GM18951 (cell line): Measurements from ENCODE around the gene LINC01488.

Experiments
- POLR2A ChIP-seq: IDR thresholded peaks from 4 replicates; pipeline ENCODE4 v1.6.1; 2011; ENCODE audit warnings: mild to moderate bottlenecking; ENCODE audit not compliant: insufficient read length, insufficient read depth; ENCODE audit errors: extremely low read depth
- in situ Hi-C: fragments of 300-500 bp; cut with MboI; formaldehyde crosslinking; loops from one replicate; pipeline ENCODE4 v1.12.0; 2022; ENCODE audit warnings: low sequenced_read_pairs, mixed read lengths, inconsistent platforms; ENCODE audit not compliant: unreplicated experiment

LINC01488 gene

GRCh38 chr11:69471729-69472540, 9.5 kb upstream of the LINC01488 start:
- in situ Hi-C loops, result no loop called here
- TF ChIP-seq POLR2A, result no peak

GRCh38 chr11:69472541-69473275, 8.8 kb upstream of the LINC01488 start:
- in situ Hi-C loops, result no loop called here
- TF ChIP-seq POLR2A, result no peak

- in situ Hi-C loops, result no loop called here
- no peak for TF ChIP-seq POLR2A
Observed at GRCh38 chr11:69473276-69473845, 8.1 kb upstream of the LINC01488 start.

DNA sequence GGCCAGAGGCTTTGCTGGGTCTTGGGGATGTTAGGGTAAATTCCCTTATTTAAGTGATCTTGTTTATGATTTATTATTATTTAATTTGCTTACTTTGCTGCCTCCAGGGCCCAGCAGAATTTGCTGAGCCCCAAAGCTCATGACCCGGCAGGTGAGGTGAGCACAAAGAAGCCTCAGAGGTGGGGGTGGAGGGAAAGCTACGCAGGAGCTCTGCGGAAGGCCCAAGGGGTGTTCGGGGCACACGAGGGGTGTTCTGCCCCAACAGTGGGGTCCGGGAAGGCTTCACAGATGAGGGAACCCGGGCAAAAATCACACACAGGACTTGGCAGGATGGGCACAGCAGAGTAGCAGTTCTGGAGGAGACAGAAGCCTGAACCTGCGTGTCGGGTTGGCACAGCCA, 6.7 kb upstream of the LINC01488 start:
- no peak for TF ChIP-seq POLR2A
- in situ Hi-C loops, result no loop called here

DNA sequence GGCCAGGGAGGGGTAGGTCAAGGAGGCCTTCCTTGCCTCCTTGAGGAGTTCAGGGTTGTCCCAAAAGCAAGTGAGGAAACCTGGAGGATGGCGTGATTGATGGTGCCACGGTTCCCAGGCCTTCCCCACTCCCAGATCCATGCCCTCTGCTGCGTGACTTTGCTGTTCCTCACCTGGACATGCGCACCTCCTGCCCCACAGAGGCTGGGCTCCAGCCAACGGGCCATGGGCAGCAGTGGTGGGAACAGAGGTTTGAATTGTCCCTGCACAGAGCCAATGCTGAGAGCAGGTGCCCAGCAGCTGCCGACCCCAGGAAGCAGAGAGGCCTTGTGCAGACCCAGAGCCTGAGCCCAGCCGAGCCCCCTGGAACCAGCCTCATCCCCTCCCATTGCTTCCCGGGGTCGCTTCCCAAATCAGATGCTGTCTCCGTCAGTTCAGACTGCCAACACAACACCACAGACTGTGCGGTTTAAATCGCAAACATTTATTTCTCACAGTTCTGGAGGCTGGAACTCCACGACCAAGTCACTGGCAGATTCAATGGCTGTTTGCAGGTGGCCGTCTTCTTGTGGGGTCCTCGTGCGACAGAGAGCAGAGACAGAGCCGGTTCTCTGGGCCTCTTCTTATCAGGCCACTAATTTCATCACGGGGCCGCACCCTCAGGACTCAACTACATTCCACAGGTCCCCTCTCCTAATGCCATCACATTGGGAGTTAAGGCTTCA, 6.2 kb upstream of the LINC01488 start:
- in situ Hi-C loops, result no loop called here
- no peak for TF ChIP-seq POLR2A

DNA sequence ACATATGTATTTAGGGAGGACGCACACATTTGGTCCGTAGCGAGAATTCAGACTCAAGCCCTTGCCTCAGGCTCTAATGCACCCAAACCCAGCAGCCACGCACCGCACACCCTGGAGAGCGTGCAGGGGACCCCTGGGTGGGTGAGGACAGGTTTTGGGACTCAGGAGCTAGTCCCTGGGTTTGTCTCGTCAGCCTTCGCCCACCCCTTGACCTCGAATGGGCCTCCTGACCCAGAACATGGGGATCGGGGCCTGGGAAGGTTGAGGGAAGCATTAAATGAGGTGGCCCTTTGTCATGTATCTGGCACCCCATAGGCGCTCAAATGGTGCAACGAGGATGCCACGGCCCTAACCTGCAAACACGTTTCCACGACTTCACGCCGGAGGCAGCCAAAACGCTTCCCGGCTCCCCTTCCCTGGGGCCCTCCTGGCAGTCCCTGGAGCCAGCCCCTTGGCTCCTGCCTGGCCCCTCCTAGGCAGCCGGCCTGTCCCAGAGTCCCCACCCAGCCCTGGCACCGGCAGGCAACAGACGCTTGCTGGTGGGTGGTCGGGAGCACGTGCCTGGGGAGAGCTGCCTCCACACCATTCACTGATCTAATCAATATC, 5.5 kb upstream of the LINC01488 start:
- in situ Hi-C loops, result no loop called here
- TF ChIP-seq POLR2A, result no peak

DNA sequence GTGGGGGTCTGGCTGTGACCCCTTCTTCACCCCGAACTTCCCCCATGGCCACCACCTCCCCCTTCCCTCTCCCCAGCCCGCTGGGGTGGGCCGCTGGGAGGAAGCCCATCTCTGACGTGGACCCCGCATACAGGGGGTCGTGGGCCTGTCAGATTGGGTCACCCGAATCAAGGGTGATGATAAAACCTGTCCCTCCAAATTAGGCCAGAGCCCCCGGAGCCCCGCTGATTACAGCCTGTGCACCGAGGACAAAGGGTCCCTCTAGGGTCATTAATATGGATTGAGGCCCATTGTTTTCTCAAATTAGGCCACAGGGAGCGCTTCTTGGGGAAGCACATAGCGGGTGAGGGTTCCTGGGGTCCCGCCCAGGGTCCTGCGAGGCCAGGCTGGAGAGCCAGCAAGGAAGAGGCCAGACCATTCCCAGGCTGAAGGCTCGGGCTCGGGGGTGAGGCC, 4.9 kb upstream of the LINC01488 start:
- in situ Hi-C loops, result no loop called here
- TF ChIP-seq POLR2A, result no peak

- no peak for TF ChIP-seq POLR2A
- in situ Hi-C loops, result no loop called here
Observed at GRCh38 chr11:69477086-69477485, 4.4 kb upstream of the LINC01488 start.

DNA sequence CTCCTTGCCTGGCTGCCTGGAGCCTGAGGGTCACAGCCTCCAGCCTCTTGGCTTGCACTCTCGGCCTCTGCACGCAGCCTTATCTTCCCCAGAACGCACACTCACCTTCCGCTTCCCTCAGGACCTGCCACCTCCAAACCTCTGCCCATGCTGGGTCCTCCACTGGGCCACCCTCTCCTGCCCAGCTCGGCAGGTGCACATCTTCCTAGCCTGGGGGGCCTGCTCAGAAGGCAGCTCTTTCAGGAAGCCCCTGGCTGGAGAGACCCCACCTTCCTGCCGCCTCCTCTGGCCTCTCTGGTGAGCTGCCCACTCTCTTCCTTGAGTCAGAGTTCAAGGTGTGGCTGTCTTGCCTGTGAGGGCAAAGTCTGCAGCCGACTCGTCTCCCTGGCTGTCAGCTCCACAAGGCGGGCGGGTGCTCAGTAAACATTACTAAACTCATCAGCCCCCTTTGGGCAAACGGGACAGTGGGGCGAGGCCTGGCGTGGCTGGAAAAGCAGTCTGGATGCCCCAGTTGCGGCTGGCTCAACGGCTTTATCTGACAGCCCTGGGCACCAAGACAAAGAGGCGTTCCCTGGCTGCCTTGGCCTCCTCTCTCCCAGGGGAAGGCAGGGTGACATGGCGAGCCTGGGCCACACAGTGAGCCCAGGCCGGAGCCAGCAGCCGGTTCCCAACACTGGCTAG, 1.7 kb upstream of the LINC01488 start:
- in situ Hi-C loops, result no loop called here
- no peak for TF ChIP-seq POLR2A

DNA sequence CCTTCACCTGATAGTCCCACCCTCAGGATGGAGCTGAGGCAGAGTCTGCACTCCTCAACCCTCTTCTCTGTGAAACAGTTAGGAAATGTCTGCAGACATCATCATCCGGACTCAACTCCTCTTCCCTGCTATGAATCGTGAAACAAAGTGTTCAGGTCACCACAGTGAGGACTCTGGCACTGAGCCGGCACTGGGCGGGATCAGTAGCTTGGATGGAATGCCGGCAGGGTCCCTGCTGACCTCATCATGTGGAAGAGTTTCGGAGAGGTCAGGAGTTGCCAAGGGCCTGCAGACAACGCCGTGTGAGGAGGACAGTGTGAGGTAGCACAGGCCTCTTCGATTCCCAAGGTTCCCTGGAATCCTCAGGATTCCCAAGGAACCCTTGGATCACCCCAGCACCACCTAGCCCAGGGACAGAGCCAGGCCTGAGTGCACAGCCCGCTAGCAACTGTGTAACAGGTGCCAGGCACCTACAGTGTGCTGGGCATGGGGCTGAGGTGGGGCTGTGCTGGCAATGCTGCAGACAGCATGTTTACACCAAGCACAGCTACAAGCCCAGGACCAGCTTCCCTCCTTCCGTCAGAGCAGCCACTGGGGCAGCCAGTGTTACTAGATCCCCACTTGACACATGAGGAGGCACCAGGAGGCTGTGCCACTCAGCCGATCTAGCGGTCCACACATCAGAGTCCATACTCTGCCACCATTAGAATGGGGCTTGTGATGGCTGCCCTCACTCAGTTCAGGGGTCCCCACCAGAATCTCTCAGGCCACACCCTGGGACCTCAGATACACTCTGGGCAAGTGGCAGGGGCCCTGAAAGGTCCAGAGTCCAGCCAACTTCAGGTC, 693 bp upstream of the LINC01488 start:
- in situ Hi-C loops, result no loop called here
- TF ChIP-seq POLR2A, result no peak

- TF ChIP-seq POLR2A, result no peak
- in situ Hi-C loops, result no loop called here
Observed at GRCh38 chr11:69482322-69482721, 859 bp downstream of the LINC01488 start.

DNA sequence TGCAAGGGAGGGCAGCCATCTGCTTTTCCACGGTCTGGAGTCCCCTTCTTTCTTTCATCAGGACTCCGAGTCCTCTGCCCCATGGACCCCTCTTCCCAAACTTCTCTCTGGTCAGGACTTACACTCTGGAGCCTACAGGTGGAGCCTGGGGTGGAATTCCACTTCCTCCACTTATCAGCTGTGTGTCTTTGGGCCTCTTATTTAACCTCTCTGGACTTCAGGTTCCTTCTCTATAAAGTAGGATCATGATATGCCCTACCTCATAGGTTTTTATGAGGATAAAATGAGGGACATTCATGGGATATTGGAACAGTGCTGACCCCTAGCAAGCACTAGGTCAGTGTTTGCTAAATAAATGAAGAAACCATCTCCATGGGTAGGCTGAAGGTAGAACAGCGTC, 1.7 kb downstream of the LINC01488 start:
- in situ Hi-C loops, result no loop called here
- TF ChIP-seq POLR2A, result no peak
